ENCODE data around the gene SINHCAF.

SINHCAF gene

DNA sequence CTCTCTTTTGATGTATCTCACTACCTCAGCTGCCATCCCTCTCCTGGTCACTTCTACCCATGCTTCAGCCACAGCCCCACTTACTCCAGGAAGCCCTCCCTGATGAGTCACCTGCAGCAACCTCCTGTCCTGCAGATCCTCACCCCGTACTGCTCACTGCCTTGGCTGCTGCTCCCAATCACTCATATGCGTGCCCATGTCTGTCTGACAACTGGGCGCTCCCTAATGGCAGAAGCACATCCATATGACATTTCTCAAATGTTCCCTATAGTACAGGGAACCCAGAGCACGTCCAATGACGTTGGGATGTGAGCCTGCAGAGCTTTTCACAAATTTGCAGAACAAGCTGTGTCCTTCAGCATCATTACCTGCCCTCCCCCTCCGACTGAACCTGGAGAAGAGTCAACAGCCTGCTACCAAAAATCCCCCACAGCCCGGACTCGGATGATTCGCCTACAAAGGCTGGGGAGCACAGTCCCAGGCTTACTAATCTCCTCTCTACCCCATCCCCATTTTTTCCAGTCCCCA, 90.0 kb downstream of the SINHCAF start:
- in situ Hi-C loops (cut with MboI; ENCODE audit: low sequenced_read_pairs) = loop anchor here (25.0 kb wide), 1 partner anchor 374 kb away; no protein-coding TSS in a partner anchor

GRCh38 chr12:31234955-31235867, 90.7 kb downstream of the SINHCAF start:
- in situ Hi-C loops (cut with MboI; ENCODE audit: low sequenced_read_pairs) = loop anchor here (25.0 kb wide), 1 partner anchor 373 kb away; no protein-coding TSS in a partner anchor

DNA sequence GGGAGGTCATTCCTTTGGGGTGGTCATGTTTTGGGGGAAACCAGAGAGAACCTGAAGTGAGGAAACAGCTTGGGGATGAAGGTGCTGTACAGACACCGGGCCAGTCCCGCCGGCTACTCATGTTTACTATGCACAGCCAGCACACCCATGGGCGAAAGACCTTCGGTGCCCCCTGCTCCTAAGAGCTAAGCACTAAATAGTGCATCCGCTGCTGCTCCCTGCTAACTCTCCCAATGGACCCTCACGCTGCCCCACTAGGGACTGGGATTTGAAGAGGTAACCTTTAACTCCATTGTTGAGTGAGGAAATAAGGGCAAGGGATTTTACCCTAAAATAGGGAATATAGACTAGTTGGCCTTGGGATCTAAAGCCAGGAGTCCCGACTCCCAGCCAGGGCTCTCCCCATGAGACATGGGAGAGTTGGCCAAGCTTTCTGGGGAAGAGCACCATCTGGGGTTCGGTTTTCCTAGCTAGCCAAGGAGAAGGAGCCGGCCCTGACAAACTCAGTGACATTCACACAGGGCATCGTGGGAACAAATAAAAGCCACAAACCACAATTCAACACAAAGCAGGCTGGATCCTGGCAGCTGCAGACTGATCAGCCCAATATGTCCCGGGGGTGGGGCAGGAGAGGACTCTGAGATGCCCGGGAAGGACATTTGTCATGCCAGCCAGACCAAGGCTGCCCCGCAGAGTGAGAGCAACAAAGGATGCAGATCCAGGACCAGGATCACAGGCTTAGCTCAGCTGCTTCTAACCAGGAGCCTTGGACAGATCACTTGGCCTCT, 91.7 kb downstream of the SINHCAF start:
- in situ Hi-C loops (cut with MboI; ENCODE audit: low sequenced_read_pairs) = loop anchor here (25.0 kb wide), 1 partner anchor 372 kb away; no protein-coding TSS in a partner anchor

- in situ Hi-C loops (cut with MboI; ENCODE audit: low sequenced_read_pairs) = loop anchor here (25.0 kb wide), 1 partner anchor 371 kb away; no protein-coding TSS in a partner anchor
Measured at GRCh38 chr12:31233061-31233730, 92.8 kb downstream of the SINHCAF start.

DNA sequence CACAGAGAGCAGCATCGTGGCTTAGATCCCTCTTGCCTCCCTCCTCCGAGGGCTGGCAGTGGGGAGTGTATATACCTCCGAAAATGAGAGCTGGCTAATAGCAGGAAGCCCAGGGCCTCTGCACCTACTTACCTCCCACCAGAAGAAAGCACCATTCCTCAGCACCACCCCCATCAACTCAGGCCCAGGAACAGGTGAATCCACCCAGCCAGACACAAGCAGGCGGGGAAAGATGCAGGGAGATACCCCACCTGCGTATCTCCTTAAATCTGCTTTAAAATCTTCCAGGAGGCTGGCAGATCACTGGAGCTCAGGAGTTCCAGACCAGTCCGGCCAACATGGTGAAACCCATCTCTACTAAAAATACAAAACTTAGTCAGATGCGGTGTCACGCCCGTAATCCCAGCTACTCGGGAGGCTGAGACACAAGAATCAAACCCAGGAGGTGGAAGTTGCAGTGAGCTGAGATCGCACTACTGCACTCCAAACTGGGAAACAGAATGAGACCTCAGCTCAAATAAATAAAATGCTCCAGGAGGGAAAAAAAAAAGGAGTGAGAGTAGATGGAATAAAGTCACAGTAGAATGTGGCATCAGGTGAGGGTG, 93.5 kb downstream of the SINHCAF start:
- in situ Hi-C loops (cut with MboI; ENCODE audit: low sequenced_read_pairs) = loop anchor here (25.0 kb wide), 1 partner anchor 370 kb away; no protein-coding TSS in a partner anchor

DNA sequence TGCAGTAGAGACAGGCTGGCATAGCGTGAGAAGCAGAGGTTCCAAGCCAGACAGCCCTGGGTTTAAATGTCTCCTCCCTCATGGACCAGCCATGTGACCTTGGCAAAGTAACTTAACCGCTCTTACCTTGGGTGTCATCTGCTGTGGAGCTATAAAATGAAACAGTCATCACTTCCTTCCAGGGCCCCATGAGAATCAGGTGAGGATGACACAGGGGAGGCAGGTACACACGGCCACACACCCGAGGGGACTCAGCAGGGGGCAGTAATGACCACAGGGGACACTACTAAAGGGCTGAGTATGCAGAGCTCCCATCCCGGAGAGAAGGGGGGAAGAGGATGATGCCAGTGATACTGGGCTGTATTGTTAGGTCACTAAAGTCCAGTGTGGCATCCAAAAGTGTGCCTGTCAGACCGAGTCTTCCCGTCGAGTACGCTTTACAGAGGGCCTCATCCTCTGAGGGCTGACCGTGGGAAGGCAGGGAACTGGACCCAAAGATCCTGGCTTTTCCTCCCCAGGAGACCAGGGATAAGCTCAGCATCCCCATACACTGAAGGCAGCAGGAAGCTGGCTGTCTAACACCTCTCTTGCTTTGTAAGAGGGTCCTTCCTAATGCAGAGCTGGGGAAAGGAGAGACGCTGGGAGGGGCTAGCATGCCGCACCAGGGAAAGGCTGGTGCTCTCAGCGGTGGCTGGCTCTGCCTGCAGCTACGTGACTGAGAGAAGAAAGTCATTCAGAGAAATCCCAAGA, 94.2 kb downstream of the SINHCAF start:
- in situ Hi-C loops (cut with MboI; ENCODE audit: low sequenced_read_pairs) = loop anchor here (25.0 kb wide), 1 partner anchor 369 kb away; no protein-coding TSS in a partner anchor
